Mononuclear cell (primary cell): ENCODE data around the gene SEMA4C. TPM values are rescaled to one million over a fixed set of nuclear protein-coding genes. Genes with fewer than 3 reads are reported as not detected.
A peak's percentile ranks its signal among the peaks of the same experiment; 100 is the strongest.

Experiments used
- H3K27me3 ChIP-seq: 2 replicates; pipeline ENCODE4 v1.6.0; 2011; ENCODE audit warnings: low read length, control low read depth; ENCODE audit not compliant: insufficient read depth
- H3K4me1 ChIP-seq: 2 replicates; pipeline ENCODE4 v1.5.1; 2011; ENCODE audit warnings: mild to moderate bottlenecking, low read length, control low read depth; ENCODE audit not compliant: insufficient read depth
- H3K4me3 ChIP-seq: 2 replicates; pipeline ENCODE4 v1.5.1; 2011; ENCODE audit warnings: mild to moderate bottlenecking, low read length, moderate library complexity
- H3K9me3 ChIP-seq: 2 replicates; pipeline ENCODE4 v1.5.1; 2011; ENCODE audit warnings: low read depth, mild to moderate bottlenecking, control low read depth, low read length
- total RNA-seq: library from RNA; depleted of rRNA; stranded (reverse); fragments of >200 nt; gene quantifications from one replicate; pipeline ENCODE4 v1.2.3, GENCODE V29; 2012

Gene SEMA4C
- total RNA-seq, 1 donor, result 7.5 TPM

- Histone ChIP-seq H3K9me3 (no peaks in the 10 kb centered on the region), H3K4me1 (peaks cover 26% of the 10 kb centered on the region), H3K27me3 (no peaks in the 10 kb centered on the region), H3K4me3 (peak overlapping the region; percentile 63)
These were observed 12.9 kb downstream of the SEMA4C start for GRCh38 chr2:96856776-96857666.

GRCh38 chr2:96853321-96853720 is 16.6 kb downstream of the SEMA4C start:
- H3K4me1 ChIP-seq, result peaks cover 14% of the 10 kb centered on the region
- no peaks in the 10 kb centered on the region for H3K9me3 ChIP-seq
- no peak overlapping the region for H3K4me3 ChIP-seq
- no peaks in the 10 kb centered on the region for H3K27me3 ChIP-seq

- peaks cover 14% of the 10 kb centered on the region for H3K4me1 ChIP-seq
- no peak overlapping the region for H3K4me3 ChIP-seq
- no peaks in the 10 kb centered on the region for H3K9me3 ChIP-seq
These were observed 17.2 kb downstream of the SEMA4C start for GRCh38 chr2:96852667-96853066.

GRCh38 chr2:96848264-96848663 is 21.6 kb downstream of the SEMA4C start:
- no peaks in the 10 kb centered on the region for H3K4me1 ChIP-seq
- no peaks in the 10 kb centered on the region for H3K27me3 ChIP-seq
- no peaks in the 10 kb centered on the region for H3K9me3 ChIP-seq
- H3K4me3 ChIP-seq, result no peak overlapping the region

More at GRCh38 chr2:96852667-96853066, 17.2 kb downstream of the SEMA4C start:
- no peaks in the 10 kb centered on the region for H3K27me3 ChIP-seq

- Histone ChIP-seq H3K4me3 (no peak overlapping the region), H3K4me1 (no peaks in the 10 kb centered on the region), H3K9me3 (no peaks in the 10 kb centered on the region), H3K27me3 (no peaks in the 10 kb centered on the region)
These were observed 22.3 kb downstream of the SEMA4C start for GRCh38 chr2:96847586-96847985.

- H3K4me3 ChIP-seq, result no peak overlapping the region
These were observed 23.1 kb downstream of the SEMA4C start for GRCh38 chr2:96846825-96847224.

GRCh38 chr2:96844405-96844808 is 25.5 kb downstream of the SEMA4C start:
- Histone ChIP-seq H3K4me3 (no peak overlapping the region), H3K4me1 (peaks cover 8% of the 10 kb centered on the region), H3K9me3 (no peaks in the 10 kb centered on the region), H3K27me3 (no peaks in the 10 kb centered on the region)

More at GRCh38 chr2:96846825-96847224, 23.1 kb downstream of the SEMA4C start:
- H3K9me3 ChIP-seq, result no peaks in the 10 kb centered on the region
- no peaks in the 10 kb centered on the region for H3K4me1 ChIP-seq
- H3K27me3 ChIP-seq, result no peaks in the 10 kb centered on the region

GRCh38 chr2:96843538-96844268 is 26.2 kb downstream of the SEMA4C start, which contains the start of gene ANKRD23:
ANKRD23 (minus strand) TSS chr2:96844021; CDS start chr2:96843992, 29 bp downstream.
- Histone ChIP-seq H3K9me3 (no peaks in the 10 kb centered on the region), H3K4me1 (peaks cover 16% of the 10 kb centered on the region), H3K27me3 (no peaks in the 10 kb centered on the region), H3K4me3 (no peak within 1 kb of the TSS)

GRCh38 chr2:96842600-96842999 is 27.3 kb downstream of the SEMA4C start:
- peaks cover 18% of the 10 kb centered on the region for H3K4me1 ChIP-seq
- H3K9me3 ChIP-seq, result no peaks in the 10 kb centered on the region
- no peaks in the 10 kb centered on the region for H3K27me3 ChIP-seq

GRCh38 chr2:96841701-96842495 is 28.0 kb downstream of the SEMA4C start:
- Histone ChIP-seq H3K4me1 (peaks cover 18% of the 10 kb centered on the region), H3K9me3 (no peaks in the 10 kb centered on the region), H3K4me3 (no peak overlapping the region), H3K27me3 (no peaks in the 10 kb centered on the region)

More at GRCh38 chr2:96842600-96842999, 27.3 kb downstream of the SEMA4C start:
- H3K4me3 ChIP-seq, result no peak overlapping the region

- no peaks in the 10 kb centered on the region for H3K9me3 ChIP-seq
- peaks cover 18% of the 10 kb centered on the region for H3K4me1 ChIP-seq
- no peaks in the 10 kb centered on the region for H3K27me3 ChIP-seq
- H3K4me3 ChIP-seq, result no peak overlapping the region
These were observed 29.7 kb downstream of the SEMA4C start for GRCh38 chr2:96839875-96840850.

- Histone ChIP-seq H3K27me3 (no peaks in the 10 kb centered on the region), H3K4me1 (peaks cover 18% of the 10 kb centered on the region), H3K9me3 (no peaks in the 10 kb centered on the region), H3K4me3 (no peak overlapping the region)
These were observed 30.5 kb downstream of the SEMA4C start for GRCh38 chr2:96839293-96839874.
